H1 (cell line): ENCODE measurements around the gene GANC. TPM values are rescaled to one million over a fixed set of nuclear protein-coding genes. Genes with fewer than 3 reads are reported as not detected.
"Not testable (repeated sequence)": the region's sequence is repeated elsewhere in the genome, so short reads cannot be mapped to it uniquely, and the experiment has no call there.

Source experiments
- CTCF ChIA-PET: fragments of 300-600 bp; sonication (Branson Sonifier 250); formaldehyde crosslinking; loops from one replicate; lab custom pipeline; 2021; ENCODE audit not compliant: partially characterized antibody; lab: Charles Lee
- POLR2A ChIA-PET: fragments of 300-600 bp; sonication (Branson Sonifier 250); formaldehyde crosslinking; loops from one replicate; lab custom pipeline; 2021; ENCODE audit warnings: inconsistent platforms; ENCODE audit not compliant: partially characterized antibody; lab: Charles Lee
- DNase-seq, 2 experiments: peaks; one replicate each; pipeline versions ENCODE4 v3.0.0 to v3.0.0-alpha.2; 2010 to 2022; ENCODE audit warnings: low spot score in 2 of 2, low read depth in 1 of 2, mixed read lengths in 1 of 2
- FAIRE-seq: peaks from 2 replicates; lab custom pipeline; 2011; peaks lifted over from hg19 to GRCh38; lab: Jason Lieb, UNC
- H2AFZ ChIP-seq: 2 replicates; pipeline ENCODE4 v1.8.1; 2012; ENCODE audit warnings: low read length, inconsistent platforms
- H2AK5ac ChIP-seq: 2 replicates; pipeline ENCODE4 v1.6.1; 2013; ENCODE audit warnings: low read depth, low read length
- H2BK120ac ChIP-seq: replicated peaks from 2 replicates; pipeline ENCODE3; 2013; ENCODE audit warnings: low read depth, low read length, inconsistent platforms
- H2BK12ac ChIP-seq: 2 replicates; pipeline ENCODE4 v1.6.1; 2013; ENCODE audit warnings: low read depth, low read length
- H2BK15ac ChIP-seq: 2 replicates; pipeline ENCODE4 v1.6.1; 2013; ENCODE audit warnings: low read length
- H2BK20ac ChIP-seq: 2 replicates; pipeline ENCODE4 v1.6.1; 2013; ENCODE audit warnings: low read length
- H2BK5ac ChIP-seq: 2 replicates; pipeline ENCODE4 v1.6.1; 2013; ENCODE audit warnings: low read depth, low read length
- H3K14ac ChIP-seq: 2 replicates; pipeline ENCODE4 v1.6.1; 2013; ENCODE audit warnings: inconsistent platforms; ENCODE audit not compliant: insufficient read length
- H3K18ac ChIP-seq: 2 replicates; pipeline ENCODE4 v1.6.1; 2013; ENCODE audit warnings: low read length; ENCODE audit errors: extremely low read depth
- H3K23ac ChIP-seq: 2 replicates; pipeline ENCODE4 v1.6.1; 2013; ENCODE audit warnings: inconsistent platforms; ENCODE audit not compliant: insufficient read length
- H3K23me2 ChIP-seq: 2 replicates; pipeline ENCODE4 v1.6.1; 2013; ENCODE audit warnings: low read depth, low read length
- H3K27ac ChIP-seq: 2 replicates; pipeline ENCODE4 v1.6.1; 2011; ENCODE audit warnings: low read depth, low read length, inconsistent platforms
- H3K27me3 ChIP-seq, 4 experiments: replicated peaks in 1 of 4; 1 replicate in 1 of 4; 2 replicates in 3 of 4; pipeline versions ENCODE4 v1.6.1 to v1.8.1; 2011 to 2013; ENCODE audit warnings: low read length in 3 of 4, mild to moderate bottlenecking in 3 of 4, inconsistent platforms in 2 of 4, mixed read lengths in 2 of 4, moderate library complexity in 1 of 4; ENCODE audit not compliant: control insufficient read depth in 3 of 4, insufficient read depth in 3 of 4; ENCODE audit errors: extremely low read depth in 1 of 4
- H3K36me3 ChIP-seq, 4 experiments: 2 replicates each; pipeline versions ENCODE4 v1.6.1 to v1.8.1; 2011 to 2013; ENCODE audit warnings: mild to moderate bottlenecking in 4 of 4, low read length in 3 of 4, moderate library complexity in 2 of 4, control low read depth in 1 of 4, inconsistent platforms in 1 of 4; ENCODE audit not compliant: insufficient read depth in 4 of 4, control insufficient read depth in 2 of 4
- H3K4ac ChIP-seq: replicated peaks from 2 replicates; pipeline ENCODE3; 2013; ENCODE audit warnings: low read length, low read depth, mixed read lengths, inconsistent platforms; ENCODE audit not compliant: insufficient read length
- H3K4me1 ChIP-seq, 4 experiments: replicated peaks in 1 of 4; 1 replicate in 1 of 4; 2 replicates in 3 of 4; pipeline versions ENCODE4 v1.6.1 to v1.8.1; 2011 to 2013; ENCODE audit warnings: low read length in 3 of 4, inconsistent platforms in 2 of 4, mixed read lengths in 1 of 4; ENCODE audit not compliant: insufficient read depth in 4 of 4, control insufficient read depth in 3 of 4
- H3K4me2 ChIP-seq, 2 experiments: 2 replicates each; pipeline versions ENCODE4 v1.6.1 to v1.8.1; 2011 to 2013; ENCODE audit warnings: low read depth in 2 of 2, low read length in 2 of 2, control low read depth in 1 of 2, inconsistent platforms in 1 of 2, mild to moderate bottlenecking in 1 of 2; ENCODE audit not compliant: insufficient read depth in 1 of 2
- H3K4me3 ChIP-seq, 4 experiments: fragments of 200-600, 300-600 bp in 1 of 4; sonication (generic), shearing (Covaris generic), sonication (Bioruptor Twin) in 1 of 4; 2 replicates each; pipeline versions ENCODE4 v1.5.1 to v1.8.1; 2011 to 2016; ENCODE audit warnings: low read length in 4 of 4, low read depth in 3 of 4, control low read depth in 2 of 4, inconsistent platforms in 2 of 4, mild to moderate bottlenecking in 2 of 4, mixed read lengths in 1 of 4, moderate library complexity in 1 of 4; ENCODE audit not compliant: insufficient read depth in 2 of 4; ENCODE audit errors: extremely low read depth in 1 of 4
- H3K56ac ChIP-seq: replicated peaks from 2 replicates; pipeline ENCODE3; 2013; ENCODE audit warnings: low read depth, mild to moderate bottlenecking, mixed read lengths, low read length, inconsistent platforms; ENCODE audit not compliant: insufficient read length
- H3K79me1 ChIP-seq: 2 replicates; pipeline ENCODE4 v1.6.1; 2013; ENCODE audit warnings: low read depth, low read length, control low read depth
- H3K79me2 ChIP-seq, 2 experiments: 2 replicates each; pipeline versions ENCODE4 v1.6.1 to v1.8.1; 2012 to 2013; ENCODE audit warnings: low read length in 2 of 2, mild to moderate bottlenecking in 2 of 2, inconsistent platforms in 1 of 2; ENCODE audit not compliant: insufficient read depth in 2 of 2, control insufficient read depth in 1 of 2
- H3K9ac ChIP-seq, 4 experiments: replicated peaks in 1 of 4; 1 replicate in 1 of 4; 2 replicates in 3 of 4; pipeline versions ENCODE4 v1.6.1 to v1.8.1; 2011 to 2013; ENCODE audit warnings: low read depth in 3 of 4, low read length in 3 of 4, control low read depth in 2 of 4, mild to moderate bottlenecking in 2 of 4, moderate library complexity in 2 of 4, inconsistent platforms in 1 of 4; ENCODE audit errors: extremely low read depth in 1 of 4
- H3K9me3 ChIP-seq, 2 experiments: 2 replicates each; pipeline versions ENCODE4 v1.6.1 to v1.8.1; 2012 to 2013; ENCODE audit warnings: mild to moderate bottlenecking in 2 of 2, moderate library complexity in 2 of 2, control low read depth in 1 of 2, inconsistent platforms in 1 of 2, low read depth in 1 of 2, low read length in 1 of 2, mixed read lengths in 1 of 2; ENCODE audit not compliant: insufficient read depth in 2 of 2
- H4K20me1 ChIP-seq, 2 experiments: replicated peaks in 1 of 2; 2 replicates each; pipeline versions ENCODE3 to v1.8.1; 2011 to 2013; ENCODE audit warnings: inconsistent platforms in 2 of 2, low read length in 2 of 2, mild to moderate bottlenecking in 1 of 2; ENCODE audit not compliant: insufficient read depth in 2 of 2, control insufficient read depth in 1 of 2
- H4K5ac ChIP-seq: 2 replicates; pipeline ENCODE4 v1.6.1; 2013; ENCODE audit warnings: low read length, low read depth, mixed read lengths, inconsistent platforms; ENCODE audit not compliant: insufficient read length
- H4K8ac ChIP-seq: 2 replicates; pipeline ENCODE4 v1.8.0; 2013; ENCODE audit warnings: mild to moderate bottlenecking, moderate library complexity, low read length, inconsistent platforms; ENCODE audit not compliant: insufficient read depth; ENCODE audit errors: extremely low read depth
- H4K91ac ChIP-seq: replicated peaks from 2 replicates; pipeline ENCODE3; 2013; ENCODE audit warnings: low read length, mixed read lengths, inconsistent platforms; ENCODE audit not compliant: insufficient read length
- WGBS, 2 experiments: shearing (Covaris generic) in 1 of 2; methylation state at CpG; one replicate each; pipeline versions ENCODE4 v1.1.6 to v1.1.7; 2013 to 2015; ENCODE audit warnings: low lambda C conversion rate in 2 of 2, mixed read lengths in 2 of 2, inconsistent platforms in 1 of 2, low coverage in 1 of 2, missing lambda C conversion rate in 1 of 2; ENCODE audit not compliant: insufficient replicate concordance in 2 of 2, insufficient coverage in 1 of 2, insufficient read length in 1 of 2; ENCODE audit errors: extremely low coverage in 1 of 2, missing lambda C conversion rate in 1 of 2; 5-methylcytosine and 5-hydroxymethylcytosine counted together
- polyA plus RNA-seq, 7 experiments: library from polyadenylated mRNA; depleted of rRNA in 3 of 7; stranded (reverse) in 5 of 7; unstranded in 2 of 7; fragments of >200 nt in 5 of 7; fragments of 200-250 nt in 2 of 7; gene quantifications; 1 replicate in 5 of 7; 2 replicates in 1 of 7; 4 replicates in 1 of 7; pipeline versions ENCODE4 v1.2.1 to v1.2.3, GENCODE V29; 2011 to 2013; ENCODE audit warnings: missing spikeins in 2 of 7, mixed read lengths in 2 of 7
- total RNA-seq: library from RNA; stranded (reverse); fragmentation: NEBNext Ultra II Directional; extraction: Animal tissue kit (Norgen Biotek cat#: 25700); gene quantifications from 2 replicates; pipeline ENCODE4 v1.2.1, GENCODE V29; 2021

GANC gene
- total and polyA plus RNA-seq, 2 of the 8 experiments (the other 6 are each of a cell fraction or from before 2014, with no cell fraction given), result 6.8 to 14.4 TPM

- H4K8ac ChIP-seq, H2BK5ac ChIP-seq, H3K4me2 ChIP-seq, H2BK20ac ChIP-seq, H3K56ac ChIP-seq, H4K20me1 ChIP-seq, H3K36me3 ChIP-seq, H3K4me3 ChIP-seq, H3K79me1 ChIP-seq, H2AK5ac ChIP-seq, H2BK120ac ChIP-seq, H3K4ac ChIP-seq, H3K27me3 ChIP-seq, H3K4me1 ChIP-seq, H3K27ac ChIP-seq, H2AFZ ChIP-seq, H3K79me2 ChIP-seq, H3K23me2 ChIP-seq, H4K5ac ChIP-seq, H2BK12ac ChIP-seq, H3K18ac ChIP-seq, H3K9ac ChIP-seq, DNase-seq, H4K91ac ChIP-seq, POLR2A ChIA-PET, H3K23ac ChIP-seq, H3K9me3 ChIP-seq, H3K14ac ChIP-seq, H2BK15ac ChIP-seq, FAIRE-seq: not testable (repeated sequence)
- WGBS, 2 experiments, result 91% methylated on average over 3 of the region's 3 CpGs; no CpG with 5 or more reads in 1 of the 2 experiments
- CTCF ChIA-PET, result interaction anchor here (0.8 kb wide), 1 partner anchor 14 kb away, joined by 4 read pairs; no protein-coding TSS in a partner anchor
Measured at GRCh38 chr15:42337104-42337503, 64.1 kb downstream of the GANC start.
